ENCODE measurements around the gene CLCN4.

CLCN4 gene

DNA sequence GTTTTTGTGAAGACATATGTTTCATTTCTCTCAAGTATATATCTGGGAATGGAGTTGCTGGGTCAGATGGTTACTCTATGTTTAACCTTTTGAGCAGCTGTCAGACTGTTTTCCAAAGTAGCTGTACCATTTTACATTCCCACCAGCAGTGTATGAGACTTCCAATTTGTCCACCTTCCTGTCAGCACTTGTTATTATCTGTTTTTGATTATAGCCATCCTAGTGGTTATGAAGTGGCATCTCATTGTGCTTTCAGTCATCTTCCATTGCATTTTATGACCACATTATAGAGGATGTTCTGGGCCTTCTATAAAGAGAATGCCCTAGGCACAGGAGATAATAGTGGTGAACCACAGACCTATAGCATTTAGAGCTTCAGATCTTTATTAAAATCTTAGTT lies 39.2 kb downstream of the CLCN4 start:
- no peak overlapping the region for H3K27ac ChIP-seq (ENCODE audit: low read depth, low read length)
- no peak overlapping the region for H3K4me3 ChIP-seq (ENCODE audit: low read depth, low read length)
- H3K9me3 ChIP-seq (ENCODE audit: control insufficient read depth, insufficient read depth, low read depth, low read length): no peaks in the 10 kb centered on the region
- no peaks in the 10 kb centered on the region for H3K4me1 ChIP-seq (ENCODE audit: control insufficient read depth, insufficient read depth, low read length)
- H3K9ac ChIP-seq (ENCODE audit: low read length): no peak overlapping the region
- H3K36me3 ChIP-seq (ENCODE audit: control insufficient read depth, insufficient read depth, low read length): peaks cover 12% of the 10 kb centered on the region; the same call in 1 of the 2 replicates
- H3K27me3 ChIP-seq (ENCODE audit: control insufficient read depth, insufficient read depth, low read length): no peaks in the 10 kb centered on the region

DNA sequence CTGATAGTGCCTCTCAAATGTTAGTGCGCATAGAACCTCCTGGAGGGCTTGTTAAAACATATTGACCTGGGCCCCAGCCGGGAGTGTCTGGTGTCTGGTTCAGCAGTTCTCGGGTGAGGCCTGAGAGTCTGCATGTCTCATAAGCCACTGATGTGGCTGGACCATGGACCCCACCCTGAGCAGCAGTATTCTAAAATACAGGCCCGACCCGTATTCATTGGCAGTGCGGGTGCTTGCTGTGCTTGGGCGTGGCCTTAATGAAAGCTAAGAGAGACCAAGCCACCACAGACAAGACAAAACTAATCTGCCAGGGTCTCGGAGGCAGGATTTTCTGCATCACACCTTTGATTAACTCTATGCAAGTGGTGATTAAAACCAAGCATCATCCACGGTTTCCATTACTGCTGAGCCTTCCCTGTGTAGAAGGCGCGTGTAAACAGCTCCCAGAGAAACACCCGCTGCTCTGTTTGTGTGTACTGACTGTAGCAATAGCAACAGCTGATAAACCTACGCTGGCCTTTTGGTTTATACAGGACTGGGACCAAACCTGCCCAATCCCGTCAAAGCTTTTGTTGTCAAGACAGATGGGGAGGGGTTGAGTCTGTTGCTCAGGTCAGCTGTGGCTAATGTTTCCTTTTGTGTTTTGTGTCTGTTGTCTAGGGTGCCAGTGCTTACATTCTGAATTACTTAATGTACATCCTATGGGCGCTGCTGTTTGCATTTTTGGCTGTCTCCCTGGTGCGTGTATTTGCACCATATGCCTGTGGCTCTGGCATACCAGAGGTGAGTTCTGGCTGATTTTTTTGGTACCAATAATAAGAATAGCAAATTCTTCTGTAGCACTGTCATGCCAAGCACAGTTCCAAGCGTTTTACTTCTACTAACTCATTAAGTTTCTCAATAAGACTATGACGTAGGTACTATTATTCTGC lies 40.8 kb downstream of the CLCN4 start:
- Histone ChIP-seq H3K9me3 (ENCODE audit: control insufficient read depth, insufficient read depth, low read depth, low read length) (no peaks in the 10 kb centered on the region), H3K9ac (ENCODE audit: low read length) (no peak overlapping the region), H3K4me3 (ENCODE audit: low read depth, low read length) (no peak overlapping the region), H3K27me3 (ENCODE audit: control insufficient read depth, insufficient read depth, low read length) (no peaks in the 10 kb centered on the region), H3K36me3 (ENCODE audit: control insufficient read depth, insufficient read depth, low read length) (peaks cover 12% of the 10 kb centered on the region; the same call in 1 of the 2 replicates), H3K27ac (ENCODE audit: low read depth, low read length) (no peak overlapping the region), H3K4me1 (ENCODE audit: control insufficient read depth, insufficient read depth, low read length) (no peaks in the 10 kb centered on the region)

DNA sequence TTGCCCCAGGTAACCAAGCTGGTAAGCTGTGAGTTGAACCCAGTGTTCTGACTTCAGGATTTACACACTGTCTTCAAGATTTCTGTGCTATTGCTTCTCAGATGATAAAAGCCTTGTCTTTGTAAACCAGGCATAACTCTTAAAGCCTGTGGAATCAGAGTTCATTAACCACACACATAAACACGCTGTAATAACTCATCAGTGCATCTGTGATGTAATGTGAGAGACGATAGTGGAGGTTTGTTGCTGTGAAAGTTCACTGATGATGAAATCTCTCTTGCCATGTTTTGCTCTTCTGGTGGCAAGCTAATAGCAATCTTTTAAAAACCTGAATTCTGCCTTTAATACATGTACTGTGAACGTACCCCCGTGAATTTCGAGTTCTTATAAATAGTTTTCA lies 41.5 kb downstream of the CLCN4 start:
- H3K9me3 ChIP-seq (ENCODE audit: control insufficient read depth, insufficient read depth, low read depth, low read length): no peaks in the 10 kb centered on the region
- H3K27ac ChIP-seq (ENCODE audit: low read depth, low read length): no peak overlapping the region
- H3K9ac ChIP-seq (ENCODE audit: low read length): no peak overlapping the region
- peaks cover 12% of the 10 kb centered on the region; the same call in 1 of the 2 replicates for H3K36me3 ChIP-seq (ENCODE audit: control insufficient read depth, insufficient read depth, low read length)
- no peaks in the 10 kb centered on the region for H3K4me1 ChIP-seq (ENCODE audit: control insufficient read depth, insufficient read depth, low read length)
- no peaks in the 10 kb centered on the region for H3K27me3 ChIP-seq (ENCODE audit: control insufficient read depth, insufficient read depth, low read length)
- H3K4me3 ChIP-seq (ENCODE audit: low read depth, low read length): no peak overlapping the region

DNA sequence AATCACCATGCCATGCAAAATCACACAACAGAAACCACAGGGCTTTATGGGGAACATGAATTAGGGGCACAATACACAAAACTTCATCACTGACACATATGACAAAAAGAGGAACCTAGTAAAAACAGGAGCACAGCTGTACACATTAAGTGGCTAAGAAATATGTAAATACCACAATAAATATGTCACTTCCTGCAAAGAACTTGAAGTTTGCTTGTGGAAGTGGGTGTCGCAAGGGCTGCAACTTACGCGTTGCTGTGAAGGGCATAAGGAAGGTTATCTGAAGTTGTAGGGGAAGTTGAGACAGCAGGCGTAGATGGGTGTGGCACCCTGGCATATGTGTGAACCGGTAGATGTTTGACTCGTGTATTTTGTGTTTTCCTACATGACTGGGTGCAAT lies 42.4 kb downstream of the CLCN4 start:
- Histone ChIP-seq H3K4me1 (ENCODE audit: control insufficient read depth, insufficient read depth, low read length) (no peaks in the 10 kb centered on the region), H3K27me3 (ENCODE audit: control insufficient read depth, insufficient read depth, low read length) (no peaks in the 10 kb centered on the region), H3K27ac (ENCODE audit: low read depth, low read length) (no peak overlapping the region), H3K9me3 (ENCODE audit: control insufficient read depth, insufficient read depth, low read depth, low read length) (no peaks in the 10 kb centered on the region), H3K4me3 (ENCODE audit: low read depth, low read length) (no peak overlapping the region), H3K9ac (ENCODE audit: low read length) (no peak overlapping the region), H3K36me3 (ENCODE audit: control insufficient read depth, insufficient read depth, low read length) (peaks cover 12% of the 10 kb centered on the region; the same call in 1 of the 2 replicates)

DNA sequence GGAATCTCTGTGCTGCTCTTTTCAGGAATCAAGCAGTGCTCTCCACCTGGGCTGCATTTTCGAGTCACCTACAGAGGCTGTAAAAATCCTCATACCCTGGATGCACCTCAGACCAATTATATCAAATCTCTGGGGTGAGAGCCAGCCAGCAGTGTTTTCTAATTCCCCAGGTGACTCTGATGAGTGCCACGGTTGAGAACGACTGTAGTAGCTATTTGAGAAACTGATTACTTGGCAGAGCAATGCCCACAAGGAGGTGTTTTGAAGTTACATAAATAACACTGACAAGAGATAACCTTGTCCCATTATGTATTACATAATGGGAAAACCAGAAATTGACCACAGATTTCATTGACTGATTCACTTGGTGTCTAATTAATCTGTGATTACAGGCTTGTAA lies 46.8 kb downstream of the CLCN4 start:
- no peak overlapping the region for H3K27ac ChIP-seq (ENCODE audit: low read depth, low read length)
- no peaks in the 10 kb centered on the region for H3K27me3 ChIP-seq (ENCODE audit: control insufficient read depth, insufficient read depth, low read length)
- no peaks in the 10 kb centered on the region for H3K36me3 ChIP-seq (ENCODE audit: control insufficient read depth, insufficient read depth, low read length)

DNA sequence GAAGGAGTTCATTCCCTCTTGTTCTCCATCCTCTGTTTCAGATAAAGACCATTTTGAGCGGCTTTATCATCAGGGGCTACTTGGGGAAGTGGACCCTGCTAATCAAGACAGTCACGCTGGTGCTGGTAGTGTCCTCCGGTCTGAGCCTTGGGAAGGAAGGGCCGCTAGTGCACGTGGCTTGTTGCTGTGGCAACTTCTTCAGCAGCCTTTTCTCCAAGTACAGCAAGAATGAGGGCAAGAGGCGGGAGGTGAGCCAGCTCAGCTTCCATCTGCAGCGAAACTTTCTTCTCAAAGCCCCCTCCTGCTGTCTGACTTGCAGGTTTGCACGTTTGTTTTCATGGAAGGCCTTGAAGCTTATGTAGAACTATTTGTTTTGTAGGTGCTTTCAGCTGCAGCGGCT lies 49.5 kb downstream of the CLCN4 start:
- H3K27me3 ChIP-seq (ENCODE audit: control insufficient read depth, insufficient read depth, low read length): no peaks in the 10 kb centered on the region
- no peak overlapping the region for H3K27ac ChIP-seq (ENCODE audit: low read depth, low read length)
- no peaks in the 10 kb centered on the region for H3K9me3 ChIP-seq (ENCODE audit: control insufficient read depth, insufficient read depth, low read depth, low read length)
- H3K9ac ChIP-seq (ENCODE audit: low read length): no peak overlapping the region
- no peak overlapping the region for H3K4me3 ChIP-seq (ENCODE audit: low read depth, low read length)
- H3K36me3 ChIP-seq (ENCODE audit: control insufficient read depth, insufficient read depth, low read length): no peaks in the 10 kb centered on the region
- H3K4me1 ChIP-seq (ENCODE audit: control insufficient read depth, insufficient read depth, low read length): no peaks in the 10 kb centered on the region

More for the DNA sequence above, 46.8 kb downstream of the CLCN4 start:
- H3K9ac ChIP-seq (ENCODE audit: low read length): no peak overlapping the region
- no peaks in the 10 kb centered on the region for H3K4me1 ChIP-seq (ENCODE audit: control insufficient read depth, insufficient read depth, low read length)
- H3K9me3 ChIP-seq (ENCODE audit: control insufficient read depth, insufficient read depth, low read depth, low read length): no peaks in the 10 kb centered on the region
- no peak overlapping the region for H3K4me3 ChIP-seq (ENCODE audit: low read depth, low read length)

DNA sequence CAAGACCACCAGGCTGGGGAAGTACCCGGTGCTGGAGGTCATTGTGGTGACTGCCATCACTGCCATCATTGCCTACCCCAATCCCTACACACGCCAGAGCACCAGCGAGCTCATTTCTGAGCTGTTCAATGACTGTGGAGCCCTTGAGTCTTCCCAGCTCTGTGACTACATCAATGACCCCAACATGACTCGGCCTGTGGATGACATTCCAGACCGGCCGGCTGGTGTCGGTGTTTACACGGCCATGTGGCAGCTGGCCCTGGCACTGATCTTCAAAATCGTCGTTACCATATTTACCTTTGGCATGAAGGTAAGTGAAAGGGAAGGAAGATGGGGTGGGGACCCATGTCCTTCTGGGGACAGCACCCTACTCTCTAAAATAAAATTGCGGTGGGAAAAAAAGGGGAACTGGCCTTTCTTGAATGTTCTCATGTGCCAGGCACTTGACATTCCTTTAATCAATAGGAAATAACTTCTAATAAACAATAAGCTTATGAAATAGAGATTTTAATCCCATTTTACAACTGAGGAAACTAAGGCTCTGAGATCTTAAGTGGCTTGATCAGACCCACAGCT lies 51.6 kb downstream of the CLCN4 start:
- H3K27me3 ChIP-seq (ENCODE audit: control insufficient read depth, insufficient read depth, low read length): no peaks in the 10 kb centered on the region

DNA sequence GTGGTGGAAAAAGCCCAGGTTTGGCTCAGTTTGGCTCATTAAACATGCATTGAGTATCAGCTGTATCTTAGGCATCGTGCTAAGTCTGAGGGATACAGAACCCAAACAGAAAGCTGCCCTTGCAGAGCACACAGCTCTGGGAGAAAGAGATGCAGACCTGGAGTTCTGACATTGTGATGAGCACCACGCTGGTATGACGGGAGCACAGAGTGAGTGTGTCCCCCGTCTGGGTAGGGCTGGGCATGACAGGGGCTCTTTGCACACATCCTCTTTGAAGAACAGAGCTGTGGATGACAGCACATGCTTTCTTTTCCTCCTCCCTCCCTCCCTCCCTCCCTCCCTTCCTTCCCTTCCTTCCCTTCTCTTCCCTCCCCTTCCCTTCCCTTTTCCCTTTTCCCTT lies 52.2 kb downstream of the CLCN4 start:
- Histone ChIP-seq H3K36me3 (ENCODE audit: control insufficient read depth, insufficient read depth, low read length) (peaks cover 7% of the 10 kb centered on the region; the same call in 1 of the 2 replicates), H3K4me1 (ENCODE audit: control insufficient read depth, insufficient read depth, low read length) (no peaks in the 10 kb centered on the region), H3K4me3 (ENCODE audit: low read depth, low read length) (no peak overlapping the region), H3K27ac (ENCODE audit: low read depth, low read length) (no peak overlapping the region), H3K9ac (ENCODE audit: low read length) (no peak overlapping the region), H3K27me3 (ENCODE audit: control insufficient read depth, insufficient read depth, low read length) (no peaks in the 10 kb centered on the region), H3K9me3 (ENCODE audit: control insufficient read depth, insufficient read depth, low read depth, low read length) (no peaks in the 10 kb centered on the region)

More for the DNA sequence above, 51.6 kb downstream of the CLCN4 start:
- H3K36me3 ChIP-seq (ENCODE audit: control insufficient read depth, insufficient read depth, low read length): peaks cover 4% of the 10 kb centered on the region; the same call in 1 of the 2 replicates
- H3K4me1 ChIP-seq (ENCODE audit: control insufficient read depth, insufficient read depth, low read length): no peaks in the 10 kb centered on the region
- H3K9ac ChIP-seq (ENCODE audit: low read length): no peak overlapping the region
- H3K4me3 ChIP-seq (ENCODE audit: low read depth, low read length): no peak overlapping the region
- no peak overlapping the region for H3K27ac ChIP-seq (ENCODE audit: low read depth, low read length)
- H3K9me3 ChIP-seq (ENCODE audit: control insufficient read depth, insufficient read depth, low read depth, low read length): no peaks in the 10 kb centered on the region

DNA sequence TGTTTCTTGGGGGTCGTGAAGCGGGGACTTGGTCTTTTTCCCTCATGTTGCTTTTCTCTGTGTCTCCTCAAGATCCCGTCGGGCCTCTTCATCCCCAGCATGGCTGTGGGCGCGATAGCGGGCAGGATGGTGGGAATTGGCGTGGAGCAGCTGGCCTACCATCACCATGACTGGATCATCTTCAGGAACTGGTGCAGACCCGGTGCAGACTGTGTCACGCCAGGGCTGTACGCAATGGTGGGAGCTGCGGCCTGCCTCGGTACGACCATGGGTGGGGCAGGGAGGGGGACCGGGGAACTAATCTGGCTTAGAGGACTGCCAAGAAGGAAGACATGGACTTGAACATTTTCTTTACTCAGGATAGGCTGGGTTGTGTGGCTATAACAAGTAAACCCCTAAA lies 55.6 kb downstream of the CLCN4 start:
- Histone ChIP-seq H3K9me3 (ENCODE audit: control insufficient read depth, insufficient read depth, low read depth, low read length) (no peaks in the 10 kb centered on the region), H3K36me3 (ENCODE audit: control insufficient read depth, insufficient read depth, low read length) (peaks cover 11% of the 10 kb centered on the region; the same call in 1 of the 2 replicates), H3K4me3 (ENCODE audit: low read depth, low read length) (no peak overlapping the region), H3K27ac (ENCODE audit: low read depth, low read length) (no peak overlapping the region), H3K9ac (ENCODE audit: low read length) (no peak overlapping the region), H3K4me1 (ENCODE audit: control insufficient read depth, insufficient read depth, low read length) (no peaks in the 10 kb centered on the region), H3K27me3 (ENCODE audit: control insufficient read depth, insufficient read depth, low read length) (no peaks in the 10 kb centered on the region)

DNA sequence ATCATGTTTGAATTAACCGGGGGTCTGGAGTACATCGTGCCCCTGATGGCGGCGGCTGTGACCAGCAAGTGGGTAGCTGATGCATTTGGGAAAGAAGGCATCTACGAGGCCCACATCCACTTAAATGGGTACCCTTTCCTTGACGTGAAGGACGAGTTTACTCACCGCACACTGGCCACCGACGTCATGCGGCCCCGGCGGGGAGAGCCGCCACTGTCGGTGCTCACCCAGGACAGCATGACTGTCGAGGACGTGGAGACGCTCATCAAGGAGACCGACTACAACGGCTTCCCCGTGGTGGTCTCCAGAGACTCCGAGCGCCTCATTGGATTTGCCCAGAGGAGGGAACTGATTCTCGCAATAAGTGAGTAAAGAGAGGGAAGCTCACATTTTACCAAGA lies 56.9 kb downstream of the CLCN4 start:
- Histone ChIP-seq H3K27me3 (ENCODE audit: control insufficient read depth, insufficient read depth, low read length) (no peaks in the 10 kb centered on the region), H3K27ac (ENCODE audit: low read depth, low read length) (no peak overlapping the region), H3K9me3 (ENCODE audit: control insufficient read depth, insufficient read depth, low read depth, low read length) (no peaks in the 10 kb centered on the region), H3K36me3 (ENCODE audit: control insufficient read depth, insufficient read depth, low read length) (peaks cover 11% of the 10 kb centered on the region; the same call in 1 of the 2 replicates), H3K4me1 (ENCODE audit: control insufficient read depth, insufficient read depth, low read length) (no peaks in the 10 kb centered on the region), H3K9ac (ENCODE audit: low read length) (no peak overlapping the region), H3K4me3 (ENCODE audit: low read depth, low read length) (no peak overlapping the region)

DNA sequence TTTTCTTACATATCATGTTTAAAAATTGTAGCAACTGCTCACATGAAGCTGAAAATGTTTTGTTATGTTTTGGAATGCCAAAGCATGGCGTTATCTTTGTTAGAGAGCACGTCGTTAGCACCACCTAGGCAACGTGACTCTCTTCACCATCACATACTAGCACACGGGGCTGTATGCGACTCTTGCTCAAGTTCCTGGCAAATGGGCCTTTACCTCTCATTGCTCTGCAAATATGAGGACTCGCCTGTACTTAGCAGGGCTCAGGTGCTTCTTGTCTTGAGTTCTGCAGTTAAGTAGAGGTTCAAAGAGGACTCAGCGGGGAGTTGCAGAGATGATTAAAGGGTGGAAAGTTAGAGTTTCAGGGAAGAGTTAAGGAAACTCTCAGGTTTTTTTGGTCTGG lies 59.4 kb downstream of the CLCN4 start:
- Histone ChIP-seq H3K27me3 (ENCODE audit: control insufficient read depth, insufficient read depth, low read length) (no peaks in the 10 kb centered on the region; the same call in 1 of the 2 replicates), H3K4me3 (ENCODE audit: low read depth, low read length) (no peak overlapping the region), H3K27ac (ENCODE audit: low read depth, low read length) (no peak overlapping the region), H3K4me1 (ENCODE audit: control insufficient read depth, insufficient read depth, low read length) (no peaks in the 10 kb centered on the region), H3K36me3 (ENCODE audit: control insufficient read depth, insufficient read depth, low read length) (peaks cover 11% of the 10 kb centered on the region; the same call in 1 of the 2 replicates), H3K9ac (ENCODE audit: low read length) (no peak overlapping the region), H3K9me3 (ENCODE audit: control insufficient read depth, insufficient read depth, low read depth, low read length) (no peaks in the 10 kb centered on the region)
